Hepatocyte (in vitro differentiated cells): ENCODE measurements around the gene ITPKB. TPM values are rescaled to one million over a fixed set of nuclear protein-coding genes. Genes with fewer than 3 reads are reported as not detected.

Source experiments
- DNase-seq: peaks from one replicate; pipeline ENCODE4 v3.0.0-alpha.2; 2016; ENCODE audit warnings: low spot score
- H2AFZ ChIP-seq: fragments of 200-600 bp; sonication (generic); 2 replicates; pipeline ENCODE4 v1.6.0; 2016; ENCODE audit warnings: antibody characterized with exemption, mild to moderate bottlenecking
- H3K27ac ChIP-seq: fragments of 200-600 bp; sonication (generic); 2 replicates; pipeline ENCODE4 v1.5.1; 2016; ENCODE audit warnings: mild to moderate bottlenecking
- H3K27me3 ChIP-seq: fragments of 200-600 bp; sonication (generic); 2 replicates; pipeline ENCODE4 v1.6.1; 2016
- H3K36me3 ChIP-seq: fragments of 200-600 bp; sonication (generic); replicated peaks from 2 replicates; pipeline ENCODE4 v1.5.1; 2016; ENCODE audit warnings: low read depth; ENCODE audit not compliant: insufficient read depth
- H3K4me1 ChIP-seq: fragments of 200-600 bp; sonication (generic); 2 replicates; pipeline ENCODE4 v1.5.1; 2016; ENCODE audit warnings: mild to moderate bottlenecking, moderate library complexity; ENCODE audit not compliant: insufficient read depth
- H3K4me2 ChIP-seq: fragments of 200-600 bp; sonication (generic); 2 replicates; pipeline ENCODE4 v1.6.0; 2016
- H3K4me3 ChIP-seq: fragments of 200-600 bp; sonication (generic); 2 replicates; pipeline ENCODE4 v1.5.1; 2016; ENCODE audit warnings: mild to moderate bottlenecking
- H3K79me2 ChIP-seq: fragments of 200-600 bp; sonication (generic); 2 replicates; pipeline ENCODE4 v1.6.0; 2017; ENCODE audit warnings: mild to moderate bottlenecking
- H3K9me2 ChIP-seq: fragments of 200-600 bp; sonication (generic); replicated peaks from 2 replicates; pipeline ENCODE4 v1.6.0; 2017; ENCODE audit warnings: mild to moderate bottlenecking; ENCODE audit not compliant: insufficient read depth
- H3K9me3 ChIP-seq: fragments of 200-600 bp; sonication (generic); 2 replicates; pipeline ENCODE4 v1.5.1; 2016; ENCODE audit warnings: low read depth, mild to moderate bottlenecking
- H4K20me1 ChIP-seq: fragments of 200-600 bp; sonication (generic); 2 replicates; pipeline ENCODE4 v1.6.0; 2016; ENCODE audit warnings: mild to moderate bottlenecking; ENCODE audit not compliant: insufficient read depth, poor library complexity, severe bottlenecking
- CTCF ChIP-seq: fragments of 200-600 bp; sonication (generic); IDR thresholded peaks from 2 replicates; pipeline ENCODE4 v1.5.1; 2016; ENCODE audit warnings: antibody characterized with exemption, mild to moderate bottlenecking; ENCODE audit not compliant: poor library complexity
- EZH2 ChIP-seq: fragments of 200-600 bp; sonication (generic); IDR thresholded peaks from 2 replicates; pipeline ENCODE4 v1.6.1; 2016; ENCODE audit warnings: antibody characterized with exemption, mild to moderate bottlenecking, borderline replicate concordance
- EZH2phosphoT487 ChIP-seq: fragments of 200-600 bp; sonication (generic); IDR thresholded peaks from one replicate; pipeline ENCODE4 v1.6.1; 2018; ENCODE audit warnings: antibody characterized with exemption, mild to moderate bottlenecking, low read depth, moderate library complexity; ENCODE audit not compliant: unreplicated experiment, severe bottlenecking
- WGBS: methylation state at CpG from one replicate; pipeline ENCODE4 v1.1.6; 2016; ENCODE audit warnings: low lambda C conversion rate; ENCODE audit errors: missing lambda C conversion rate; 5-methylcytosine and 5-hydroxymethylcytosine counted together
- polyA plus RNA-seq: library from polyadenylated mRNA; unstranded; fragments of >200 nt; fragmentation: Nextera tagmentation; extraction: Ambion mirVana; gene quantifications from 2 replicates; pipeline ENCODE4 v1.2.1, GENCODE V29; 2016
- small RNA-seq: library from RNA; depleted of rRNA; stranded (forward); fragments of <200 nt; gene quantifications from one replicate; pipeline ENCODE3, GENCODE V24; 2014
- total RNA-seq: library from RNA; depleted of rRNA; stranded (reverse); fragments of >200 nt; gene quantifications from 2 replicates; pipeline ENCODE4 v1.2.3, GENCODE V29; 2014

Gene ITPKB
- total and polyA plus RNA-seq, 2 experiments from 2014 or later: 11.0 to 13.8 TPM

DNA sequence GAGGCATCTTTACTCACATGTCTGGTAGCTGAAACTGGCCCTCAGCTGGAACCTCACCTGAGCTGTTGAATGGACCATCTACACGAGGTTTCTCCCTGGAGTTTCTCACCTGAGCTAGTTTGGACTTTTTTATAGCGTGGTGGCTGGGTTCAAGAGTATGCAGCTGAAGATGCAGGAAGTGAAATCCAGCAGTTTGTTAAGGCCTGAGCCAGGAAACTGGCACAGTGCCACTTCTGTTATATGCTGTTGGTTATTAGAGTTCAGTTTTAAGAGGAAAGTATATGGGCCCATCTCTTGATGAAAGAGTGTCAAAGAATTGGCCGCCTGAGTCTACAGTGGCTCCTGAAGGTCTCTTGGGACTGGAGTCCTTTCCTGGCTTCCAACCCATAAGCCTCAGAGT is 154.9 kb downstream of the ITPKB start:
- H3K4me2 ChIP-seq: no peak overlapping the region
- H3K9me2 ChIP-seq: no peaks in the 10 kb centered on the region
- H3K79me2 ChIP-seq: no peaks in the 10 kb centered on the region
- no peak overlapping the region for H3K27ac ChIP-seq
- H2AFZ ChIP-seq: no peak overlapping the region
- no peaks in the 10 kb centered on the region for H3K27me3 ChIP-seq
- no peaks in the 10 kb centered on the region for H3K4me1 ChIP-seq
- 86% methylated on average over 3 of the region's 3 CpGs for WGBS
- no peaks in the 10 kb centered on the region for H3K9me3 ChIP-seq
- no peaks in the 10 kb centered on the region for H3K36me3 ChIP-seq
- no peak overlapping the region for H3K4me3 ChIP-seq
- DNase-seq: no peak
- no peak for TF ChIP-seq EZH2
- no peak for TF ChIP-seq EZH2phosphoT487
- no peak for TF ChIP-seq CTCF
- H4K20me1 ChIP-seq: no peaks in the 10 kb centered on the region

DNA sequence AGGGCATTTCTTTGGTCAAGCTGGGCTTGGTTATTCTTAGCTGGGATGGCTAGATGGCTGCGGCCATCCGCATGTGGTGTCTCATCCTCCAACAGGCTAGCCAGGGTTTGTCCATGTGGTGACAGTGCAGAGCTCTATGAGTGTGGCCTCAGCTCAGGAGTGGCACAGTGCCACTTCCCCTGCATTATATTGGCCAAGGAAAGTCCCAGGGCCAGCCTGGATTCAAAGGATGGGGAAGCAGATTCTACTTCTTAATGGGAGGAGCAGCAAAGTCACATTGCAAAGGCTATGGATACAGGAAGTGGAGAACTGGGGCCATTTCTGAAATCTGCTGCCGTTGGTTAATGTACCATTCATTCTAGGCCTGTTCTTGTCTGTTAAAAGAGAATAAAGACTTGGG is 156.1 kb downstream of the ITPKB start:
- Histone ChIP-seq H4K20me1 (no peaks in the 10 kb centered on the region), H3K4me2 (no peak overlapping the region), H3K27me3 (no peaks in the 10 kb centered on the region), H3K9me2 (no peaks in the 10 kb centered on the region), H3K9me3 (no peaks in the 10 kb centered on the region), H3K27ac (no peak overlapping the region), H2AFZ (no peak overlapping the region), H3K4me3 (no peak overlapping the region), H3K79me2 (no peaks in the 10 kb centered on the region), H3K4me1 (no peaks in the 10 kb centered on the region), H3K36me3 (no peaks in the 10 kb centered on the region)
- 95% methylated on average over 3 of the region's 3 CpGs for WGBS
- TF ChIP-seq EZH2: no peak
- no peak for TF ChIP-seq CTCF
- TF ChIP-seq EZH2phosphoT487: no peak
- DNase-seq: no peak

Small RNA genes within 50 kb of the gene (small RNA-seq; reads per million reads assigned to genes)
- not detected for gene RPS27P5

Other genes starting within 250 kb of the ITPKB start
- 0.07 and 0.16 TPM in 2 replicates for gene STUM, start 190.5 kb downstream of the ITPKB start, total RNA-seq
- gene STUM, start 190.5 kb downstream of the ITPKB start, polyA plus RNA-seq: 0.06 TPM in 1 of 2 replicates, not detected in the other
- gene PSEN2, start 131.3 kb upstream of the ITPKB start, total RNA-seq: 12.9 and 14.2 TPM in 2 replicates
- 12.7 and 14.3 TPM in 2 replicates for gene PSEN2, start 131.3 kb upstream of the ITPKB start, polyA plus RNA-seq
- gene COQ8A, start 201.0 kb upstream of the ITPKB start, total RNA-seq: 20.7 and 22.9 TPM in 2 replicates
- 19.2 and 26.4 TPM in 2 replicates for gene COQ8A, start 201.0 kb upstream of the ITPKB start, polyA plus RNA-seq